GM19025 (cell line): ENCODE data around the gene ARL13B.
"Not testable (repeated sequence)": the region's sequence is repeated elsewhere in the genome, so short reads cannot be mapped to it uniquely, and the experiment has no call there.

Source experiments
- ATAC-seq: cut with Tn5 transposase; IDR thresholded peaks from one replicate; pipeline ENCODE4 v1.9.1; 2021; ENCODE audit warnings: mild to moderate bottlenecking, low read depth, moderate library complexity; ENCODE audit not compliant: unreplicated experiment

The ARL13B gene

DNA sequence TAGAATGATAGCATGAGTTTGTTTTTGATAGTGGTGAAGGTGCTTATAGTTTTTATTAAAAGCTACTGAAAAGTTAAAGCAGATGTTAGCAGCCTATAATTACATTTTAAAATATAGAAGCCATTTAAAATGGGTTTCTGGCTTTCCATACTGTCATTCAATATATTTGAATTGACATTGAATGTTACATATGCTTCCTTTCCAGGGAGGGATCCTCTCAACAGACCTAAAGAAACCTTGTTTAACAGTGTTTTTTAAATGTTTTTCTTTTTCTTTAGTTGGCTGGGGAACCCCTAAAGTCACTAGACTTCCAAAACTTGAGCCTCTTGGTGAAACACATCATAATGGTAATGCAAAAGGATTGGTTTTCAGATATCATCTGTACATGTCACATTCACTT, 70.6 kb downstream of the ARL13B start:
- ATAC-seq: no peak

DNA sequence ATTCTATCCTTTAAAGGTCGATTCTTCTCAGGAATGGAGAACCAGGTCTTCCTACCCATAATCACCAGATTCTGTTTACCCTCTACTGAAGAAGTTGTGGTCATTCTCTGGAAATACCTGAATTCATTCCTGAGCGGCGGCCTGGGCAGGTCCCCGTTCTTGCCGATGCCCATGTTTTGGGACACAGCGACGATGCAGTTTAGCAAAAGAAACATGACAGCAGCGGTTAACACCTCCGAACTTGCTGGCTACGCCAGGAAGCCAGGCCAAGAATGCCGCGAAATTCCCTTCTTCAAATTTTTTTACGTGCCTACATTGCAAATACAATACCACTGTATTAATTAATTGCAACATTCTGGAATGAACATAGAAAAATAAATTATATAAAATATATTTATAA, 81.3 kb downstream of the ARL13B start:
- no peak for ATAC-seq

- peak; percentile 91 for ATAC-seq
Observed at GRCh38 chr3:94062513-94063404, 82.8 kb downstream of the ARL13B start, which contains the start of the genes DHFR2 and NSUN3. DHFR2 (minus strand) TSS chr3:94062916; CDS start chr3:94061511, 1,405 bp downstream. NSUN3 (plus strand) TSS chr3:94063061; CDS start chr3:94063127, 66 bp downstream.

- no peak for ATAC-seq
Observed at GRCh38 chr3:94063496-94064119, 83.7 kb downstream of the ARL13B start.

DNA sequence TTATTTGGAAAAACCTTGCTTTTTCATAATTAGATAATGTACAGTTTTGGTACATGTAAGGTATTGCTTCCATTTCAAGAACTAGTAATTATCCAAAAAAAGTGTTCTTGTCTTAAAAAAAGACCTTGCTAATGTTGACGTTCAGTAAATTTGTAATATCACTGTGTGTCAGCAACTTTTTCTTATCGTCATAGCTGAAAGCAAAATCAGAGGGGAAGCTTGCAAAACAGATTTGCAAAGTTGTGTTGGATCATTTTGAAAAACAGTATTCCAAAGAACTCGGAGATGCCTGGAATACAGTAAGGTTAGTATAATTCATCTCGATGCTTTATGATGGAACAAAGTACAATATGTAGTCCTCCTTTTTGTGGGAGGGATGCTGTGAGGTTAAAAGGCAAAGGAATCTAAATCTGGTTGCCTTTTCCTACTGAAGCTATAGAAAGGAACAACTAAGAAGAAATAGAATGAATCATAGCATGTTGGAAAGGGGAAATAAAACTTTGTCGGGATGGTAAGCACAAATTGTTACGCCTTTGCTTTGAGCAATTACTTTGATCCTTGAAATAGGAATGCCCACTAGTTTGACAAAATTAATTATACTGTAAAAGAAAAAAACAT, 84.4 kb downstream of the ARL13B start:
- no peak for ATAC-seq

DNA sequence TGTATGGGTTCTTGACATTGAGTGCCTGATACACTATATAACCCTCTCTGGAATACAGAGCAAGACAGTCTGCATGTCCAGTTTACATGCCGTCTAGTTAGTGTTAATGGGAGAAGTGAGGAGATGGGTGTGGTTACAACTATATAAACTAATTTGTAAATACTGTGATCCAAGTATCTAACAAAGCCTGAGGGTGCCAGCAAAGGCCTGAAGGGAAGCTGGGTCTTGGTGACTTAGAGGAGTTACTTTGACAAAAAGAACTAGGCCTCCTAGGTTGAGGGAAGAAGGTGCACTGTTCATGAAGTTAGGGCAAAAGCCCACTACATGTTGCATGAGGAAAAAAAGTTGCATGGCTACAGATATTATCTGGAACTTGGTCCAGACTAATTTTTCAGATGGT, 85.2 kb downstream of the ARL13B start:
- ATAC-seq: no peak

DNA sequence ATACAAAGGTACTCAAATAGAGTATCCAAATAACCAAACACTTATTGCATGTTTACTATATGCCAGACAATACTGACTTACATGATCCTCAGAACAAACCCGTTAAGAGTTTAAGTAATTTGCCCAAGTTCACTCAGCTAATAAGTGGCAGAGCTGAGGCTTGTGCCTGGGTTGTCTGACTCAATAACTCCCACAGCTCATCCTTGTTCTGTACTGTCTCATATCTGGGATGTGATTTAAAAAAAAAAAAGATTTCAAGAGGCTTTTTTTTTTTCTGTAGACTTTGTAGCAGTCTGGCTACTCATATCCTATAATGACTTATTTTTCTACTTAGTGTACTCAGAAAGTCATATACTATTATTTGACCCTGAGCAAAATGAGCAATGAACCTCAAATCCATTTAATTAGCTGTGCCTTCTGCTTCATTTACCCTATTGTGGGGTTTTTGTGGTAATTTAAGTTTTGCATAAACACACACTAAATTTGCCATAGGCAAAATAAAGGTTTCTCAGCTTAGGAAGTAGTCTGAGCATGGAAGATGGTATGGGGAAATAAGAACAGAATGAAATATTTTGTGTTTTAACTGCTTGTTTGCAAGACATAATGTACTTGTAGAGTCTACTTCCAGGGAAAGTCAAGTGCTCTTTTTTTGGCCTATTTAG, 86.0 kb downstream of the ARL13B start:
- no peak for ATAC-seq

GRCh38 chr3:94066506-94067500, 86.8 kb downstream of the ARL13B start:
- ATAC-seq: no peak

GRCh38 chr3:94069194-94069813, 89.3 kb downstream of the ARL13B start:
- no peak for ATAC-seq

- peak; percentile 52 for ATAC-seq
Observed at GRCh38 chr3:94070341-94070911, 90.5 kb downstream of the ARL13B start.

- ATAC-seq: peak; percentile 69
Observed at GRCh38 chr3:94071713-94072284, 91.8 kb downstream of the ARL13B start.

DNA sequence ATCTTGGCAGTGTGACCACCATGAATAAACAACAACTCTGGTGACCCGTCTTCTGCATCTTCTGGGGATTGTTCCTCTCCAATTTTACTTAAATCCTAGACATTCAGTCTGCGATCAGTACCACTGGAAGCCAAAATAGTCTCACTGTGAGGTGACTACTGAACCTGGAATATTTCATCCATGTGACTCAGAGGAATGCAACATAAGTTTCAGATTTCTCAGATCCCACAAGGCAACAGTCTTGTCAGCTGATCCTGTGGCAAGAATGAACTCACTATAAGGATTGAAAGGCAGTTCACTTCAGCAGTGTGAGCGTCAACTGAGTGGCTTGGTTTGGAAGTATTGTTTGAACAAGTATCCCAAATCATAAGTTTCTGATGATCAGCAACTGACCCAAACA, 96.1 kb downstream of the ARL13B start:
- ATAC-seq: no peak

GRCh38 chr3:94080552-94080951, 100.6 kb downstream of the ARL13B start:
- not testable (repeated sequence) for ATAC-seq

DNA sequence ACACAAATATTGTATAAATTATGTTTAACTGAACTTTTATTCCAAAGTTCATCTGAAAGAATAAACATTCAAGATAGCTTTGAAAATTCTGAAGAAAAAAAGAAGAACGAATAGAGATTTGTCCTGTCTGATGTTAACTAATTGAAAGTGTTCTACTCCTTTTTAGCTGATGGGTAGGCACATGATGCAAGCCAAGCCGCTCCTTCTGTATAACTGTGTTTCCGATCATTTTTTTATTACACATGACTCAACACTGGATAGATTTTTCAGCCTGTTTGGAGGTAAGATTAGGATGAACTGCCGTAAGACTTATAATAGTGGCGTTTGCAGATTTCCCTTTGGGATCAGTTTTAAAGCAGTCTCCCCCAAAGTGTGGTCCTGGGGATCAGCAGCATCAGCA, 101.9 kb downstream of the ARL13B start:
- no peak for ATAC-seq

GRCh38 chr3:94082391-94082937, 102.5 kb downstream of the ARL13B start:
- no peak for ATAC-seq

DNA sequence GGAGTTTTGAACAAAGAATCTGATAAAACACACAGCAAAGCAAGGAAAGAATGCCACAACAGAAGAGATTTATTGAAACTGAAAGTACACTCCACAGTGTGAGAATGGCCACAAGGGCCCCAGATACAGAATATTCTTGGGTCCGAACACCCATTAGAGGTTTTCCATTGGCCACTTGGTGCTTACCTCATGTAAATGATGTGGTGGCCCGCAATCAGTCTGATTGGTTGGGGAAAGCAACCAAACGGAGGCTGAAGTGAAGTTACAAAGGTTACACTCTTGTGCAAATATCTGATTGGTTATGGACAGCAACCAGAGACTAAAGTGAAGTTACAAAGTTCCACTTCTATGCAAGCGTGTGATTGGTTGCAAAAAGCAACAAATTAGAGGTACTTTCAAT, 103.3 kb downstream of the ARL13B start:
- no peak for ATAC-seq

DNA sequence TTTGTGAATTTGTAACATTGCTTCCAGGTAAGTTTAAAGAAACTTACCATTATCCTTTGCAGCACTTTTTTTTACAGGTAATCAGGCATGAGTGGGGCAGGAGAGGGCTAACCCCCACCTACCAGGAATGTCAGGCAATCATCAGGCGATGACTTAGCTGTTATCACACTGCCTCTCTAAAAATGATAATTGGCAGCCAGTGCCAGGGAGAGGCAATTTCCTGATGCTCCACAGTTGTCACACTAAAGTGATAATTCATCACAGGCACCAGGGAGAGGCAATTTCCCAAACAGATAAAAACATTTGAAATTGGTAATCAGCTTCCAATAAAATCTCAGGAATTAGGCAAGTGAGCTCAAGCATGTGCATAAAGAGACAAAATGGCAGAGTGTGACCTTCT, 109.2 kb downstream of the ARL13B start:
- no peak for ATAC-seq

GRCh38 chr3:94092086-94092485, 112.1 kb downstream of the ARL13B start:
- ATAC-seq: no peak
